ENCODE measurements around the gene VPS37B.

Gene VPS37B

DNA sequence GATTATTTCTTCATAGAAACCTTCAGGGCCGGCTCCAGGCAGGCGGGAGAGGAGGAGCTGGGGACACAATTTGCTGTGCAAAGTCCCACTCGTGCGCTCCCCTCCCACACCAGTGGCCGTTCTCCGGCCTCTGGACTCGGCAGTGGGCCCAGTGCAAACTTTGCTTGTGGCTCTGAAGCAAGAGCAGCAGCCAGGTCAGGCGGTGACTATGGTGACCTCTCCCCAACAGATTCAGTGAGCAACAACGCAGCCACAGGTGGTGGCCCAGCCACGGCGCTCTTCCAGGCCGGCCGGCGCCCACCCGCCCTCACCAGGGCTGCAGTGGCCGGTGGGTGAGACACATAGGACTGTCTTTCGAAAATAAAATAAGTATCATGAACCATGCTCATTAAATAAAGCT lies 29.5 kb downstream of the VPS37B start:
- no peak for DNase-seq (ENCODE audit: low read depth)

DNA sequence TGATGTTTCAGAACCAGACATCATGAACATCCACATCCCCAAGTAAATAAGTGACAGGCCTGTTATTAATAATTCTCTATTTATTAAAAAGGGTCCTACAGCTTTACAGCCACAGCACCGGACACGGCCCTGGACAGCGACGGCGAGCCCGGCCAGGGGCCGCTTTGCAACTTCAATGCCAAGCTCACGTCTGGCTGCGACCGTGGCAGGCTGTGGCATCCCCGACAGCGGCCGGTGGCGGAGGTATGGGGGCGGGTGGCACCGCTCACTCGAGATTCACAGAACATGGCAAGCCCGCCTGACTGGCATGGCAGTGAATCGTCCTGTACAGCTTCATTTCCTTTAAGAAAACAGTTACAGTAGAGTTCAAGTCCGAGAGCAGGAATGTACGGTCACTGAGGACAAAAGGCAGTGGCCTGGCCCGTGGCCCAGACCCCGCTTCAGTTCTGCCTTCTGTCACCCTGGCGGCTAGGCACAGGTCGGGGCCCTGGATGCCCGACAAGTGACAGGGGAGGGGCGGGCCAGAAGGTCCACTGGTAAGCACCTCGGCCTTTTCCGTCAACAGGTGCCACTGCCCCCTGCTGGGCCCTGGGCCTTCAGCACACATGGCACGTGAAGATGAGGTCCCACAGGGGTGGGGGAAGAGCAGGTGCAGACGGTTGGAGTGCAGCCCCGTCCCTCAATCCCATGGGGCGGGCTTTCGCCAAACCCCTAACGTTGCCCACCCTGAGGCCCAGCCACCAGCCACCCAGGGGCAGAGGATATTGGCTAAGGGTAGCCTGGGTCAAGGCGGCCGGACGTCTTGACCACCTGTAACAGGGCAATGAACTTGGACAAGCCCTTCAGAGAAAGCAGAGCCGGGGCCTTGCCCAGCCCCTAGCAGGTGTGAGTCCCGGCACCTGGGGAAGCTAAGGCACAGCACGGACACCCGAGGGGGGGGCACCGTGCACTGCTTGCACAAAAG lies 30.4 kb downstream of the VPS37B start:
- no peak for DNase-seq (ENCODE audit: low read depth)

DNA sequence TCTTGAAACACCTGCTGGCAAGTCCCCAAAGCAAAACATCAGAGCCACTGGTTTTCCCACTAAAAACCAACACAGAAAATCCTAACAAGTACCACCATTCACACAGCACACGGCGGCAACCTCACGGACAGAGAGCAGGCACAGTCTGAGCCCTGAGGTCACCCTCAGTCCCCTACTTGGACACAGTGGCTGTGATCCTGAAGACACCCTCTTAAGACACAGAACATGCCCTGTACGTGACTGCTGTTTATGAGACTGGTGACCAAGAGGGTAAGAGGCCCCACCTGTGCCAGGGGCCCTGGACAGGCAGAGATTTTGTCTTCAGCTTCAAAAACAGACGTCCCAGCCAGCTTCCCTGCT lies 31.1 kb downstream of the VPS37B start:
- DNase-seq (ENCODE audit: low read depth): no peak

DNA sequence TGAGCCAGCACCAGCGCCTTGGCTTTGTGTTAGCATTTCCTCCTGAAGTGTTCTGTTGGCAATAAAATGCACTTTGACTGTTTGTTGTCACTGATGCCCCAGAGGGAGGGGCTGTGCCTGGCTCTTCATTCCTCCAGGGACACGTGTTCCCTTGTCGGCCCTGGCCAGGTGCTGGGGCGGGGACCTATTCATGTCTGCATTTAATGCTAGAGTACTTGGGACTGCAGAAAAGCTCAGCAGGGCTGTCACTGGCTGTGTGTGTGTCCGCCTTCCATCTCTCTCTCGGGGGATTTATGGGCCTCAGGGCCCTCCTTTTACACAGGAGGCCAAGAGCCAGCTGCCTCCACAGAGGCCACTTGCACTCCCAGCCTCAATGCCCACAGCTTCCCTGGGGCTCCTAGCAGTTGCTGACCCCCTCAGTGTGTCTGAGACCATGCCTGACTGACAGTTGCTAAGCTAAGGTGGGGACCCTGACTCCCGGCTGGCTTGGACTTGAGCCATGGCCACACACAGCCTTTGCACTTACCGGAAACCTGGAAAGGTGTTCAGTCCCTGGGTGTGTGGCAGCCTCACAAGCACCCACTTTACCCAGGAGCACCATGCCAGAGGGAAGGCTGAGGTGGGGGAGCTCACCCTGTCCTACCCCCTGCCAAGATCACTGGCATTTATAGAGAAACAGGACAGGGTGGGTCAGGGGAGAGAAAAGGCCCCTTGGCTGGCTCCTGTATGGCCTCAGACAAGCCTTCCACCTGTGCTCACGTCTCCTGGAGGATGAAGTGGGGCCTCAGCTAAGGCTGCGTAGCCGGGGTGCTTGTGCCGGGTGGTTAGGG lies 32.8 kb downstream of the VPS37B start:
- no peak for DNase-seq (ENCODE audit: low read depth)

DNA sequence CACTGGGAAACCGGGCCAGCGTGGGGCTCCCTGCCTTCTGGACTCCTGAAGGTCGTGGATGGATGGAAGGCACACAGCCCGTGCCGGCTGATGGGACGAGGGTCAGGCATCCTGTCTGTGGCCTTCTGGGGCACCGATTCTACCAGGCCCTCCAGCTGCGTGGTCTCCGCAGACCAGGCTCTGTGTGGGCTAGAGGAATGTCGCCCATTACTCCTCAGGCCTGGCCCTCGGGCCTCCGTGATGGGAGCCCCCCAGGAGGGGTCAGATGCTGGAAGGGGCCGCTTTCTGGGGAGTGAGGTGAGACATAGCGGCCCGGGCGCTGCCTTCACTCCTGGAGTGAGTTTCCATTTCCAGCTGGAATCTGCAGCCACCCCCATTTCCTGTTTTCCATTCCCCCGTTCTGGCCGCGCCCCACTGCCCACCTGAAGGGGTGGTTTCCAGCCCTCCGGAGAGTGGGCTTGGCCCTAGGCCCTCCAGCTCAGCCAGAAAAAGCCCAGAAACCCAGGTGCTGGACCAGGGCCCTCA lies 33.8 kb downstream of the VPS37B start:
- DNase-seq (ENCODE audit: low read depth): no peak

DNA sequence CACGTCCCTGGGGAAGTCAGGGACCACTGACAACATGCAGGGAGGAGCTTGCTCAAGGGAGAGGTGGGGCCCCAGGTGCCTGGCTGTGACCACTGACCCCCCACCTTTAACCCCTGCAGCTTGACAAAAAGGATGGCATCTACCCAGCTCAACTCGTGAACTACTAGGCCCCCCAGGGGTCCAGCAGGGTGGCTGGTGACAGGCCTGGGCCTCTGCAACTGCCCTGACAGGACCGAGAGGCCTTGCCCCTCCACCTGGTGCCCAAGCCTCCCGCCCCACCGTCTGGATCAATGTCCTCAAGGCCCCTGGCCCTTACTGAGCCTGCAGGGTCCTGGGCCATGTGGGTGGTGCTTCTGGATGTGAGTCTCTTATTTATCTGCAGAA lies 34.3 kb downstream of the VPS37B start:
- DNase-seq (ENCODE audit: low read depth): no peak

DNA sequence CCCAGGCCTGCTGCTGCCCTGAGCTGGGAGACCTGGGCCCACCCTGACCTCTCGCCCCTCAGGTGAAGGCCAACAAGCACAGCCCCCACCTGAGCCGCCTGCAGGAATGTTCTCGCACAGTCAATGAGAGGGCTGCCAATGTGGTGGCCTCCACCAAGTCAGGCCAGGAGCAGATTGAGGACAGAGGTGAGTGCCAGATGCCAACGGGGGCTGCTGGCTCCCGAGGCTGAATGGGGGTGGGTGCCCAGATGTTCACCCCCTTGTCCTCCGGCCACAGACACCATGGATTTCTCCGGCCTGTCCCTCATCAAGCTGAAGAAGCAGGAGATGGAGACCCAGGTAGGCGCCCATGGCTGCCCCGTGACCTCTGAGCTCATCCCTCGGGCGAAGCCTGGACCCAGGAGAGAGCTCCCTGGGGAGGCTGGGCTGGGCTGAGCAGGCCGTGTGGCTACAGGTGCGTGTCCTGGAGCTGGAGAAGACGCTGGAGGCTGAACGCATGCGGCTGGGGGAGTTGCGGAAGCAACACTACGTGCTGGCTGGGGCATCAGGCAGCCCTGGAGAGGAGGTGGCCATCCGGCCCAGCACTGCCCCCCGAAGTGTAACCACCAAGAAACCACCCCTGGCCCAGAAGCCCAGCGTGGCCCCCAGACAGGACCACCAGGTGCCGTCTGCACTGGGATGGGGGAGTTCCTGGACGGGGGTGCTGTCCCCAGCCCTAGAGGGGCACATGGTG lies 34.9 kb downstream of the VPS37B start:
- no peak for DNase-seq (ENCODE audit: low read depth)

DNA sequence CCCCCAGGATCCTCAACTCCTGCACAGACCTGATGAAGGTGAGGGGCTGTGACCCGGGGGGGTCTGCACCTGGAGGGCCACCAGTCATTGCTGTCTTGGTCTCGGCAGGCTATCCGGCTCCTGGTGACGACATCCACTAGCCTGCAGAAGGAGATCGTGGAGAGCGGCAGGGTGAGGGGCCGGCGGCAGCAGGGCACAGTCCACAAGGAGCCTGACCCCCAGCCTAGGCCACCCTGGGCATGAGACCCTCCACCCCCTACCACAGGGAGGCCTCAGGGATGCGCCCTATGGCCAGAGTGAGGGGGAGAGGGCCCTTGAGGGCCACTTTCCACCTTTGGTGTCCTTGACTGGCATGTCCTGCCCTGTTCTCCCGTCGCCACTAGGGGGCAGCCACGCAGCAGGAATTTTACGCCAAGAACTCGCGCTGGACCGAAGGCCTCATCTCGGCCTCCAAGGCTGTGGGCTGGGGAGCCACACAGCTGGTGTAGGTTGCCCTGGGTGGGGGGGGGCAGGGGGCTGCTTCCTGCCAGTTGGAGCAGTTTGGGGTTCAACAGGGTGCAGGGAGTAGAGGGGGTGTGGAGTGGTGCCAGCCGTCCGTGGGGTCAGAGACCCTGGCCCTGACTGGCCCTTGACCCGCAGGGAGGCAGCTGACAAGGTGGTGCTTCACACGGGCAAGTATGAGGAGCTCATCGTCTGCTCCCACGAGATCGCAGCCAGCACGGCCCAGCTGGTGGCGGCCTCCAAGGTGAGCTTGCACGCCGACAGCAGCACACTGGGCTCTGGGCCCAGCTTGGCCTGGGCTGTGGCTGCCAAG lies 35.7 kb downstream of the VPS37B start:
- DNase-seq (ENCODE audit: low read depth): peak; percentile 69

DNA sequence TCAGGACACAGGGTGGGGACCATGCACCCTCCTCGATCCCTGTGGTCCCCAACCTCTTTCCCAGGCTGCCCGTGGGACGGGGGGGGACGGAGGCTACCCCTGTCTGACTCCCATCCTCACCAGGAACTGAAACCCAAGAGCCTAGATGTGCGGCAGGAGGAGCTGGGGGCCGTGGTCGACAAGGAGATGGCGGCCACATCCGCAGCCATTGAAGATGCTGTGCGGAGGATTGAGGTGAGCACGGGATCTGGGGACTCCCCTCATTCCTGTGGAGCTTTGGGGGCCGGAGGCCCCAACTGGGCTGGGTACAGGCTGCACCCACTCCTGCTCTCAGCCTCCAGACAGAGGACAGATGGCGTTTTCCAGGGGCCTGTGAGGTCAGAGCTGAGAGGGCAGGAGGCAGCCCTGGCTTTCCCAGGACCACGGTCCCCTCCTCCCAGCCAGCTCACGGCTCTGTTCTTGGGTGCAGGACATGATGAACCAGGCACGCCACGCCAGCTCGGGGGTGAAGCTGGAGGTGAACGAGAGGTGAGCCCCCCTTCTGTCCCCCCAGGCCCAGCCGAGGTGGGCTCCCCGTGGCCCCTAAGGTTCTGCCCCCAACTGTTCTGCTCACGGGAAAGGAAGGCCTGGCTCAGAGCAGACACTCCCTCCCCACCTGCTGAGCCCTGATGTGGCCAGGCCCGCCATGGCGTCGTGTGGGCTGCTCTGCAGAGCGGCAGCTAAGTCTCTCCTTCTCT lies 36.5 kb downstream of the VPS37B start:
- DNase-seq (ENCODE audit: low read depth): no peak

DNA sequence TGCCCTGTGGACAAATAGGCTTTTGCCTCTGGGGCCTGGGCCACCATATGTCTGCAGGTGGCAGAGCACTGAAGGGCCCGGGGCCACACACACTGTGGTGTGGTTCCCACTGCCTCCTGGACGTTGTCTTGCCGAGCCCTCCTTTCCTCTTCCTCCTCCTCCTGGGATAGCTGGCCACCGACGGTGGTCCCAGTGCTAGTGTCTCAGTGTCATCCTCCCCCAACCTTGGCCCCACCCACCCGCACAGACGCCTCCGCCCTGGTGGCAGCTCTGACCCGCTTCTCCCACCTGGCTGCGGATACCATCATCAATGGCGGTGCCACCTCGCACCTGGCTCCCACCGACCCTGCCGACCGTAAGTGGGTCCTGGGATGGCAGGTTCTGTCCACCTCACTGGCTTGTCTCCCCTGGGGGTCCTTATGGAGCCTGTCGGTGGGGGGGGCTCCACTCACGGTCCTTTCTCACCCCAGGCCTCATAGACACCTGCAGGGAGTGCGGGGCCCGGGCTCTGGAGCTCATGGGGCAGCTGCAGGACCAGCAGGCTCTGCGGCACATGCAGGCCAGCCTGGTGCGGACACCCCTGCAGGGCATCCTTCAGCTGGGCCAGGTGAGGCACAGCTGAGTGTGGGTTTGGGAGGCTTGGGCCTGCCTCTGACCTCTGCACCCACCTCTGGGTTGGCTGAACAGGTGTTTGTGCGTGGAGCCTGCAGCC lies 37.2 kb downstream of the VPS37B start:
- no peak for DNase-seq (ENCODE audit: low read depth)

DNA sequence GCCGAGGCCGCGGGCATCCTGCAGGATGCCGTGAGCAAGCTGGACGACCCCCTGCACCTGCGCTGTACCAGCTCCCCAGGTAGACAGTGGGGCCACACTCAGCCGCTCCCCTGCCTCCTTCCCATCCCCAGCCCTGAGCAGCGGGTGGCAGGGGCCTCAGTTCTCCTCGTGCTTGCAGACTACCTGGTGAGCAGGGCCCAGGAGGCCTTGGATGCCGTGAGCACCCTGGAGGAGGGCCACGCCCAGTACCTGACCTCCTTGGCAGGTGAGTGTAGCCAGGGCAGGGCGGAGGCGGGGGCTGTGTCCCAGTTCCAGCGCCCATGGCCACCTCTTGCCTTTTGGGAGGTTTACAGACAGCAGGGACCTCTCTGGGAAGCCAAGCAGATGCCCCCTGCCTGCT lies 37.8 kb downstream of the VPS37B start:
- DNase-seq (ENCODE audit: low read depth): no peak

DNA sequence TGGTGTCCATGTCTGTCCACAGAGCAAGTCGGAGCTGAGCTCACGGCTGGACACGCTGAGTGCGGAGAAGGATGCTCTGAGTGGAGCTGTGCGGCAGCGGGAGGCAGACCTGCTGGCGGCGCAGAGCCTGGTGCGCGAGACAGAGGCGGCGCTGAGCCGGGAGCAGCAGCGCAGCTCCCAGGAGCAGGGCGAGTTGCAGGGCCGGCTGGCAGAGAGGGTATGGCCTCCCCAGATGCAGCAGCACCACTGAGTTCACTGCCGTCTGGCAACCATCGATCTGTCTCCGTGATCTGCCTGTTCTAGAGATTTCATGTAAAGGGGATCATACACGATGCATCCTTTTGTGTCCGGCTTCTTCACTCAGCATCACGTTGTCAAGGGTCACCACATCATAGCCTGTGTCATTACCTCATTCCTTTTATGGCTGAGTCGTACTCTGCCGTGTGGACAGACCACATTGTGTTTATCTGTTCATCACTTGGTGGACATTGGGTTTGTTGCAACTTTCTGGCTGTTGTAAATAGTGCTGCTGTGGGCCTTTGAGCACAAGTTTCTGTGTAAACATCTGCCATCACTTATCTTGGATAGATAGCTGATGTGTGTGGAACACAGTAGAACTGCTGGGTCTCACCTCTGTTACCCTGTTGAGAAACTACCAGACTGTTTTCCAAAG lies 38.8 kb downstream of the VPS37B start:
- no peak for DNase-seq (ENCODE audit: low read depth)

DNA sequence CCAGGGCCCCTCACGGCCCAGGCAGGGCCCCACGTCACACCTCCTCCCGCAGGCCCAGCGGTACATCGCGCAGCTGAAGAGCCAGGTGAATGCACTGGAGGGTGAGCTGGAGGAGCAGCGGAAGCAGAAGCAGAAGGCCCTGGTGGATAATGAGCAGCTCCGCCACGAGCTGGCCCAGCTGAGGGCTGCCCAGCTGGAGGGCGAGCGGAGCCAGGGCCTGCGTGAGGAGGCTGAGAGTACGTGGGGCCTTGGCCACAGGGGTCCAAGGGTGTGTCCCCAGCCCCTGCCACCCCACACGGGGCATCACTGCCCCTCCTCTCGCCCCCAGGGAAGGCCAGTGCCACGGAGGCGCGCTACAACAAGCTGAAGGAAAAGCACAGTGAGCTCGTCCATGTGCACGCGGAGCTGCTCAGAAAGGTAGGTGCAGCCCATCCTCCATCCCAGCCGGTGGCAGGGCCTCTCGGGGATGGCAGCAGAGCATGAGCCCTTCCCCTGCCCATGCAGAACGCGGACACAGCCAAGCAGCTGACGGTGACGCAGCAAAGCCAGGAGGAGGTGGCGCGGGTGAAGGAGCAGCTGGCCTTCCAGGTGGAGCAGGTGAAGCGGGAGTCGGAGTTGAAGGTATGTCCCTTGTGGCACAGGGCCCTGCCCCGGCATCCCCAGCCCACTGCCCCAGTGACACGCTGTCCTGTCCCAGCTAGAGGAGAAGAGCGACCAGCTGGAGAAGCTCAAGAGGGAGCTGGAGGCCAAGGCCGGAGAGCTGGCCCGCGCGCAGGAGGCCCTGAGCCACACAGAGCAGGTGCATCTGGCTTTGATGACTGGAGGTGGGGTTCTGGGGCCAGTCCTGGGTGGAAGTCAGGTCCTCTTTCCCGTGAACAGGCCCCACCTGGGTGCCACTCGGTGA lies 39.7 kb downstream of the VPS37B start:
- DNase-seq (ENCODE audit: low read depth): no peak

DNA sequence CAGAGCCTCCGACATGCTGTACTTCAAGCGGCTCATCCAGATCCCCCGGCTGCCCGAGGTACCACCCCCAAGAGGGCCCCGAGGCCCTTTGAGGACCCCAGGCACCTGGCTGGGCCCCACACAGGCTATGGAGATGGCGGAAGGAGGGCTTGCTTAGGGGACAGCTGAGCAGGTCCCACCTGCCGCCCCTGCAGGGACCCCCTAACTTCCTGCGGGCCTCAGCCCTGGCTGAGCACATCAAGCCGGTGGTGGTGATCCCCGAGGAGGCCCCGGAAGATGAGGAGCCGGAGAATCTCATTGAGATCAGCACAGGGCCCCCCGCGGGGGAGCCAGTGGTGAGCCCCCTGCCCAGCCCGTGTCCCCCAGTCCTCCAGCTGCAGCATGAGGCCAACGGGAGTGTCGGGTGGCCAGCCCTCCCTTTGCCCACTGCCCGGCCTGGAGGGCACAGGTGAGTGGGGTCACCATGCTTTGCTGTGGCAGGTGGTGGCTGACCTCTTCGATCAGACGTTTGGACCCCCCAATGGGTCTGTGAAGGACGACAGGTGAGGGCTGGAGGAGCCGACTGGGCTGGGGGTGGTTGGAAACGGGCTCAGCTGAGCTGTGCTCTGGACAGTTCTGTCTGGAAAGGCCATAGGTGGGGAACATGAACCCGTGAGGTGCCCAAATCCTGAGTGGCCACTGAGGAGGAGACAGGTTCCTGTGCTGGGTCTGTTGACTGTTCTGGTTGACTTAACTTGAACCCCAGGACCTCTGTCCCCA lies 40.7 kb downstream of the VPS37B start:
- DNase-seq (ENCODE audit: low read depth): no peak

DNA sequence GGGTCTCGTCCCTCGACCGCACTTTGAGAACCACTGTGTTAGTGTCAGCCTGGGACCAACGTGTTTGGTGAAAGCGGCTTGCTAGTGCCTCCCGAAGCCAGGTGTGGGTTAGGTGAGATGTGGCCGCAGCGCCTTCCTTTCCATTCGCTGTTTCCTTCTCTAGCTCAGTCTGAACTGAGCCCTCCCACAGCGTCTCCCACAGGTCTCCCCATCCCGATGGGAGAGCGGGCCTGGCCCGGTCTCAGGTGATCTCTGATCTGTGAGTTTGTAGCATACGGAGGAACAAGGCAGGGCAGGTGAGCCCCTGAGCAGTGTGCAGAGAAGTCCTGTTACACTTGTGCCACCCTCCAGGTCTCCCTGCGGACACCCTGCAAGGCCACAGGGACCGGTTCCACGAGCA lies 41.4 kb downstream of the VPS37B start:
- DNase-seq (ENCODE audit: low read depth): no peak

DNA sequence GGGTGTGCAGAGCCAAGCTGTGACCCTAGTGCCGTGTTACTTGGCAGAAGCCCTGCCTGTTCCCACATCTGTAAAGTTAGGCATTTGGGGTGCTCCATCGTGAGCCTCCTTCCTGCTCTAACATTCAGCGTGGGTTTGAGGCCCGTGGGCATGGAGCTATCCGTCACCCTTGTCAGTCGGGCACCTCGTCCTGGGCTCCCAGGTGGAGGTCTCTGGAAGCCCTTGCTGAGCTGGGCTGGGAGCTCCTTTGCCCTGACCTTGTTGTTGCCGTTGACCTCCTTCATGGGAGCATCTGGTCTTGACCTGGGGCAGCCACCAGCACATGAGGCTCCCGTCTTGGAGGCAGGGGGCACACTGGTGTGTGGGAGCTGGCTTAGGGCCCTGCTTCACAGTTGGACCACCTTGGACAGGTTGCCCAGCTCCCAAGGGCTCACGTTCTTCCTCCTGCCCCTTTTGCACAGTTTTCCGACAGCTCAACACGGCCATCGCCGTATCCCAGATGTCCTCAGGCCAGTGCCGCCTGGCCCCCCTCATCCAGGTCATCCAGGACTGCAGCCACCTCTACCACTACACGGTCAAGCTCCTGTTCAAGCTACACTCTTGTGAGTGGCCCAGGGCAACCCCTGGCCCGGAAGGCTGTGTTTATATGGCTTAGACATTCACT lies 42.2 kb downstream of the VPS37B start:
- no peak for DNase-seq (ENCODE audit: low read depth)
